ENCODE results near the gene RFX8.
"Not testable (repeated sequence)": the region's sequence is repeated elsewhere in the genome, so short reads cannot be mapped to it uniquely, and the experiment has no call there.

RFX8 gene

DNA sequence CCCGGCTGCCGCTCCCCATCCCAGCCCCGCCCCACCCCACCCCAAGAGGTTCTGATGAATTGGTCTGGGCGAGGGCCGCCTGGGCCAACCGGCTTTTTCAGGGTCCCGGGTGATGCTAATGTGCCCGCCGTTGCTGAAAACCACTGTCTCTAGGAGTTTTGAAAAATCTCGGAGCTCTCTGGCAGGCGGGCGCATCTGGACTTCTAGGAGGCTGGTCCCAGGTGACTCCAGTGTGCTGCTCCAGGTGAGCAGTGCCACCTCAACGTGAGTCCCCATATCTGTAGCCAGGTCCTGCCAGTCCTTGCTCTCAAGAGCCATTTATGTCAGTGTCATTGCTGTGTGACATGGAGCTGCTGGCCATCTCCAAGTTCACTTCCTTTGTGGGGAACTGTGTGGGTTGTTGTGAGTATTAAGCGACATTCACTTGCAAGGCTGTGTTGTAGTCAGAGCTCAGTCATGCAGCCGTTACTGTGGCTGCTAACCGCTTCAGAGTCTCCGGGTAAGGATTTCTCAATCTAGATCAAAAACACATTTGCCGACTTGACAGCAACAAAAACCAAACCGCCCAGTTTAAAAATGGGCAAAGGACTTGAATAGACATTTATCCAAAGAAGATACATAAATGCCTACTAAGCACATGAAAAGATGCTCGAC is at the start of gene RFX8:
RFX8 (minus strand) TSS at position 382 of the 654 bp plus-strand sequence. CDS start 8,264 bp downstream, outside the sequence.
- DNase-seq: no peak

GRCh38 chr2:101521487-101521886 is 46.6 kb upstream of the RFX8 start:
- DNase-seq: no peak

DNA sequence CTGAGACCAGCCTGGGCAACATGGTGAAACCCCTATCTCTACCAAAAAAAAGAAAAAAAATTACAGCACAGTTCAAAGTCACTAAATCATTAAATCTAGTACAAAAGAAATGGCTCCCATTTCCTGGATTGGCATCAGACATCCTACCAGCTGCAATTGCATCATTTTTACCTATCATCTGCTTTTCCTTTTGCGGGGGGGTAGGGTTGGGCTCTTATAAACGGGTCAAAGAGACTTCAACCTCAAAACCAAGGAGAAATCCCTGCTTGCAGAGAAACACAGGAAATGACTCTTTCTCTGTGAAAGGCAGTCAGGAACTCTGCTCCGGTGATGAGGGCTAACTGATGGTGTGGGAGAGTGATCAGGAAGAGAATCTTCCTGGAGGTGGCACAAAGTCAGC is 45.3 kb upstream of the RFX8 start:
- no peak for DNase-seq

DNA sequence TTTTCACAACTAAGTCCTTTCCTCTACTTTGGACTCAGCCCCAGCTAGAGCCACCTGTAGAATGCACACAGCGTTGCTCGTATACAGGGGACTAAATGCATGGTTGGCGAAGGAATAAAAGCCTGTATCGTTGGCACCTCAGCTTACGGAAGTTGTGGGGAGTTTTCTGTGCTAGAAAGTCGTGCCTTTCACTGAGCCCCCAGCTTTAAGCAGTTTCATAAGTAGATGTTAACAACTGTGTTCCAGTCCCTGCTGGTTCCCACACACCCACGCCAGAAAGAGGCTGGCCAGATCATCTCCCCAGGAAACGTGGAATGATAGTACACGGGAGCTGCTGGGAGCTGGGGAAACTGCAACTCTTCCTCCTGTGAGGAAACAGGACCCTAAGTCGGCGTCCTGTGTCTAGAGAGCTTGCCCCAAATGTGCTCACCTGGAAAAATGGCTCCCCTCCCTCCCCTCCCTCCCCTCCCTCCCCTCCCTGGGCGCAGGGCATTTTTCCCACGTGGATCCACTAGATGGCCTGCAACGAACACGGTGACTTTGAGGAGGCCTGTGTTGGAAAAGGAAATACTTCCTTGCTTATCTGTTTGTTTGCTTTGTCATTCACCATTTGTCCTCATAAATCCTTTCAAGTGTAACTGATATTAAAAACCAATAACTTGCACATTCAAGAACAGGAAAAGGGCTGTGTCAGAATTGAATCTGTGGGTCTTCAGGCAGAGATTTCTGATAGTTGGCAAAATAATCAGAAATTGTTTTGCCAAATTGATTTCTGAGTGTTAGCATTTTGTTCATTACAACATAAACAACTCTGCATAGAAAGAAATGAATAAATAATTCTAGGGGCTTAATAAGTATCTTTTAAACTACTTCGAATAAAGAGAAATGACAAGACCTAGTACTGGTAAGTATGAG is 43.9 kb upstream of the RFX8 start:
- no peak for DNase-seq

- DNase-seq: no peak
Observed at GRCh38 chr2:101517758-101518271, 42.9 kb upstream of the RFX8 start.

GRCh38 chr2:101516823-101517690 is 42.1 kb upstream of the RFX8 start:
- no peak for DNase-seq

- DNase-seq: no peak
Observed at GRCh38 chr2:101516349-101516748, 41.4 kb upstream of the RFX8 start.

GRCh38 chr2:101515477-101515876 is 40.6 kb upstream of the RFX8 start:
- no peak for DNase-seq

- DNase-seq: no peak
Observed at GRCh38 chr2:101512993-101513392, 38.1 kb upstream of the RFX8 start.

- no peak for DNase-seq
Observed at GRCh38 chr2:101511381-101511780, 36.5 kb upstream of the RFX8 start.

- DNase-seq: no peak
Observed at GRCh38 chr2:101509499-101510284, 34.8 kb upstream of the RFX8 start.

DNA sequence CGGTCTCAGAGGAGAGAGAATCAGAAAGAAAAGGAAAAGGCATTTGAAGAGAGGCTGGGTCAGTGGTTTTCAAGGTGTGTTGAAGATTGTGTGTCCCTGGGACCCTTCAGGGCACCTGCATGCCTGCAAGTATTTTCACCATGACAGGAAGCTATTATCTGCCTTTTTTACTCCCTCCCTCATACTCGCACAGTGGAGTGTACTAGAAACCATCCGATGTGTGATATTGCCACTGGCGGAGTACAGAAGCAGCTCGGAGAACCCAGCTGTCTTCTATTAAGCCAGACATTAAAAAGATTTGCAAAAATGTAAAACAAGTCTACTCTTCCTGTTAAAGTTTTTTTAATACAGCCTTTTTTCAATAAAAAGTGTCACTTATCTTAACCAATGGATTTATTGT is 33.7 kb upstream of the RFX8 start:
- DNase-seq: no peak

DNA sequence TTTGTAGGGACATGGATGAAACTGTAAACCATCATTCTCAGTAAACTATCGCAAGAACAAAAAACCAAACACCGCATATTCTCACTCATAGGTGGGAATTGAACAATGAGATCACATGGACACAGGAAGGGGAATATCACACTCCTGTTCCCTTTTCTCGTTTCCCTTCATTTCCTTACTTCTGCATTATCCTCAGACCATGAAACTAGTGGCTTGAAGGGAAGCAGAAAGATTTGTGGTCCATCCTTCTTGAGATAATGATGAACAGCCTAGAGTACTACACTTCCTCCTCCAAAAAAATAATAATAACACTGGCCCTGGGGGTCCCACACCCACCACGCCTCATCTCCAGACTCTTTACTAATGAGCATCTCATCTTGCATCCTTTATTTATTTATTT is 30.4 kb upstream of the RFX8 start:
- not testable (repeated sequence) for DNase-seq

- not testable (repeated sequence) for DNase-seq
Observed at GRCh38 chr2:101504744-101505143, 29.8 kb upstream of the RFX8 start.

DNA sequence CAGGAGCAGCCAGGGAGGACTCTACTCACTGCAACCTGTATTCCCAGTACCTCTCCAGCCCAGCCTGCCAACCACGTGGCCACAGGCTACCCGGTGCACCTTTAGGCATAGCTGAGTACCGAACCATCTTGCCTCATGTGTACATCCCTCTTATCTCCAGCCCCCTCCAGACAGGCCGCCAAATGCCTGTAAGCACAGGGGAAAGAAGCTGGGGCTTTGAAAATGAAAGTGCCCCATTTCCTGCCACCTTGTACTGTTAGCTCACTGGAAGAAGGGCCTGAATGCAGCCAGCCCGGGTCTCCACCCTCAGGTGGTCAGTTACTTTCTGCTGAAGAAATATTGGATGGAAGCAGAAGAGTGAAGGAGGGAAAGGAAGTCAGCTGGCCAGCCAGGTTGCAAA is 27.2 kb upstream of the RFX8 start:
- no peak for DNase-seq

- DNase-seq: no peak
Observed at GRCh38 chr2:101501443-101501842, 26.5 kb upstream of the RFX8 start.

DNA sequence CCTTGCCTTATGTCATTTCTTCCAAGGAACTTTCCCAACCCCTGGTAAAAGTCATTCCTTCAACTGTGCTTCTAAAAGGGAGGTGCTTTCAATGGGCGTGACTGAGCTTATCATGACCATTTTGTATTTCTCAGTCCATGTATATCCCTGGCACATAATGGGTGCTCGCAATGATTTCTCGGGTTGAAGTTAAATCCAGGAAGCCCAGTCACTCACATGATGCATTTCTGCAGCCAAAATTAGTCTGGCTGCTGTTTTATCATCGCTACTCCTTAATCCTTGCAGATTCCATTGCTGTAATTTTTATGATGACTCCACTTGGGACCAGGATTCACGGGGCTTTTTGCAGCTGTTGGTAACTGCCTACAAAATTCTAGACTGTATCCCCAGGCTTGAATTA is 25.9 kb upstream of the RFX8 start:
- no peak for DNase-seq

DNA sequence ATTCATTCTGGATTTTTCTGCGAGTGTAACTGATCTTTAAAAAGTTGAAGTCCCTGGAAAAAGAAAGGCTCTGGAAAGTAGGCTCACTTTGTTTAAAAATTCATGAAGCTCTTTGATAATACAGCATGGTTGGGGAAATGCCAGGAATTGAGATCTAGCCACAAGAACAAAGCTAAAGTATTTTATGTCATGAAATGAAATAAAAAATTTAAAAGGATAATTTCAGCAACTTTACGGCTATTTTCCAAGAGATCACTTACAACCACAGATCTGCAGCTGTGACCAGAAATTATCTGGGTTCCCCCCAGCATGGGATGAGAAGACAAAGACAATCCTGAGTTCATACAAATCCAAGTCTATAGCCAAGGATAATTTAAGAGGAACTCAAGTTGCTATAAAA is 25.3 kb upstream of the RFX8 start:
- no peak for DNase-seq

- no peak for DNase-seq
Observed at GRCh38 chr2:101496279-101496678, 21.4 kb upstream of the RFX8 start.

DNA sequence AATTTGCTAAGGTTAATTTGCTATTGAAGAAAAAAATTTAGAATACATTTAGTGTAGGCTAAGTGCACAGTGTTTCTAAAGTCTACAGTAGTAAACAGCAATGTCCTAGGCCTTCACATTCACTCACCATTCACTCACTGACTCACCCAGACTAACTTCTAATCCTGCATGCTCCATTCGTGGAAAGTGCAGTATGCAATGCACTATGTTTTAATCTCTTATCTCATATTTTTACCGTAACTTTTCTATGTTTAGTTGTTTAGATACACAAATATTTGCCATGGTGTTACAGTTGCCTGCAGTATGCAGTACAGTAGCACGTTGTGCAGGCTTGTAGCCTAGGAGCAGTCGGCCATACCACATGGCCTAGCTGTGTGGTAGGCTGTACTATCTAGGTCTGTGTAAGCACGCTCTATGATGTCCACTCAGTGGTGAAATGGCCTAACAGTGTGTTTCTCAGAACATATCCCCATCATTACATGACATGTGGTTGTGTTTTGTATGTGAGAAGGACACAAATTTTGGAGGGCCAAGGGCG is 18.1 kb upstream of the RFX8 start:
- DNase-seq: no peak

GRCh38 chr2:101486994-101487393 is 12.1 kb upstream of the RFX8 start:
- no peak for DNase-seq

DNA sequence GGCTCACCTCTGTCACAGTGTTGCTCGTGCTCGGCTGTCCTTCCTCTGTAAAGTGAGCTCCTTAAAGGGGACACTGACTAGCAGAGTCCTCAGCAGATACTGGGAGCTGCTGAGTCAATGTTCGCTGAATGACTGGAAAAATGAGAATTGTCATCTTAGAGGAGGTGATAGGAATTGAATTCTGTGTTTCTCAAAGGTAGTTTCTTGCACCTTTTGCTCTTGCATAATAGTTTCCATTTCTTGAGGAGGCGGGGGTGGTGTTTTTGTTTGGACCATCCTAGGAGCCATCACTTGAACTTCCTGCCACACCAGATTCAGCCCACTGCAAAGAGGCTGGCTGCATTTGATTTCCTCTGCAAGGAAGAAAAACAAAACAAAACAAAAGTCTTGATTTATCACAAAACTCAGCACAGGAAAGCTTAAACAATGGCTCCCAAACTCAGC is 11.4 kb upstream of the RFX8 start:
- no peak for DNase-seq
